IPS-18c (cell line): ENCODE data around the gene POU3F2.

Experiments used
- H3K4me3 ChIP-seq: 2 replicates; pipeline ENCODE4 v1.7.0; 2013; ENCODE audit warnings: low read depth, mild to moderate bottlenecking, low read length, moderate library complexity; ENCODE audit not compliant: insufficient read depth
- H3K9me3 ChIP-seq: one replicate; pipeline ENCODE4 v1.6.1; 2013; ENCODE audit warnings: mild to moderate bottlenecking, low read length, moderate library complexity; ENCODE audit not compliant: control insufficient read depth, insufficient read depth

POU3F2 gene

GRCh38 chr6:98839781-98840361 lies 5.5 kb downstream of the POU3F2 start:
- H3K4me3 ChIP-seq, result no peak overlapping the region
- H3K9me3 ChIP-seq, result no peaks in the 10 kb centered on the region

GRCh38 chr6:98840385-98840784 lies 6.0 kb downstream of the POU3F2 start:
- H3K9me3 ChIP-seq, result no peaks in the 10 kb centered on the region
- H3K4me3 ChIP-seq, result no peak overlapping the region

- no peaks in the 10 kb centered on the region for H3K9me3 ChIP-seq
- H3K4me3 ChIP-seq, result no peak overlapping the region
These were observed 6.7 kb downstream of the POU3F2 start for GRCh38 chr6:98840996-98841513.

- H3K4me3 ChIP-seq, result peak overlapping the region; percentile 5; the same call in 1 of the 2 replicates
These were observed 7.4 kb downstream of the POU3F2 start for GRCh38 chr6:98841621-98842341.

GRCh38 chr6:98842342-98843180 lies 8.2 kb downstream of the POU3F2 start:
- Histone ChIP-seq H3K9me3 (no peaks in the 10 kb centered on the region), H3K4me3 (peak overlapping the region; percentile 5; the same call in 1 of the 2 replicates)

More at GRCh38 chr6:98841621-98842341, 7.4 kb downstream of the POU3F2 start:
- H3K9me3 ChIP-seq, result no peaks in the 10 kb centered on the region

GRCh38 chr6:98843271-98844243 lies 9.2 kb downstream of the POU3F2 start:
- no peaks in the 10 kb centered on the region for H3K9me3 ChIP-seq
- H3K4me3 ChIP-seq, result peak overlapping the region; percentile 5; the same call in 1 of the 2 replicates

- Histone ChIP-seq H3K9me3 (no peaks in the 10 kb centered on the region), H3K4me3 (peak overlapping the region; percentile 55)
These were observed 10.2 kb downstream of the POU3F2 start for GRCh38 chr6:98844244-98845210.

GRCh38 chr6:98845211-98846020 lies 11.0 kb downstream of the POU3F2 start:
- H3K4me3 ChIP-seq, result peak overlapping the region; percentile 55
- no peaks in the 10 kb centered on the region for H3K9me3 ChIP-seq

GRCh38 chr6:98846021-98846380 lies 11.6 kb downstream of the POU3F2 start:
- Histone ChIP-seq H3K4me3 (no peak overlapping the region), H3K9me3 (no peaks in the 10 kb centered on the region)

GRCh38 chr6:98847416-98847778 lies 13.0 kb downstream of the POU3F2 start:
- H3K4me3 ChIP-seq, result 0 out of 2 replicates have a peak overlapping the region, but pooled peaks have one; percentile 15
- H3K9me3 ChIP-seq, result no peaks in the 10 kb centered on the region

- H3K9me3 ChIP-seq, result no peaks in the 10 kb centered on the region
- peak overlapping the region; percentile 15; the same call in 1 of the 2 replicates for H3K4me3 ChIP-seq
These were observed 13.6 kb downstream of the POU3F2 start for GRCh38 chr6:98847779-98848538.

GRCh38 chr6:98848539-98849242 lies 14.3 kb downstream of the POU3F2 start:
- Histone ChIP-seq H3K4me3 (no peak overlapping the region; the same call in 1 of the 2 replicates), H3K9me3 (no peaks in the 10 kb centered on the region)

- Histone ChIP-seq H3K4me3 (no peak overlapping the region), H3K9me3 (no peaks in the 10 kb centered on the region)
These were observed 30.1 kb downstream of the POU3F2 start for GRCh38 chr6:98864497-98864896.

- H3K4me3 ChIP-seq, result no peak overlapping the region
- no peaks in the 10 kb centered on the region for H3K9me3 ChIP-seq
These were observed 36.7 kb downstream of the POU3F2 start for GRCh38 chr6:98871057-98871456.
